Calu3 (cell line): ENCODE data around the gene NIFK. TPM values are rescaled to one million over a fixed set of nuclear protein-coding genes. Genes with fewer than 3 reads are reported as not detected.

Experiments
- BruUV-seq: library from RNA; stranded (reverse); fragments of 400-500 nt; replicated peaks from 2 replicates; lab custom pipeline; 2021; lab: Mats Ljungman, UMichigan
- CTCF ChIA-PET: fragments of 300-600 bp; sonication (Branson Sonifier 250); formaldehyde crosslinking; loops from one replicate; lab custom pipeline; 2022; ENCODE audit warnings: antibody characterized with exemption; lab: Charles Lee
- DNase-seq: peaks from one replicate; pipeline ENCODE4 v3.0.0; 2022
- H3K27ac Mint-ChIP-seq: one replicate; pipeline ENCODE4 v1.8.0; 2022; ENCODE audit warnings: mixed read lengths; ENCODE audit not compliant: unreplicated experiment
- H3K27me3 Mint-ChIP-seq: one replicate; pipeline ENCODE4 v1.8.0; 2022; ENCODE audit warnings: mixed read lengths; ENCODE audit not compliant: unreplicated experiment
- H3K36me3 Mint-ChIP-seq: one replicate; pipeline ENCODE4 v1.8.0; 2022; ENCODE audit warnings: mild to moderate bottlenecking, moderate library complexity, mixed read lengths; ENCODE audit not compliant: insufficient read depth, unreplicated experiment
- H3K4me1 Mint-ChIP-seq: one replicate; pipeline ENCODE4 v1.8.0; 2022; ENCODE audit warnings: mild to moderate bottlenecking, low read depth, mixed read lengths; ENCODE audit not compliant: unreplicated experiment
- H3K4me3 Mint-ChIP-seq: one replicate; pipeline ENCODE4 v1.8.0; 2022; ENCODE audit warnings: mild to moderate bottlenecking, low read depth, moderate library complexity, mixed read lengths; ENCODE audit not compliant: unreplicated experiment
- H3K9me3 Mint-ChIP-seq: one replicate; pipeline ENCODE4 v1.8.0; 2022; ENCODE audit warnings: low read depth, mixed read lengths; ENCODE audit not compliant: unreplicated experiment
- intact Hi-C: fragments of 100-400 bp; cut with micrococcal nuclease; formaldehyde crosslinking; loops from one replicate; pipeline ENCODE4 v1.10.0; 2022; ENCODE audit not compliant: unreplicated experiment
- total RNA-seq: library from RNA; stranded (reverse); gene quantifications from 2 replicates; pipeline ENCODE4 v1.2.3, GENCODE V29; 2022
- TF ChIP-seq, protein P1 (sequence below): fragments of 200-600 bp; IDR thresholded peaks from one replicate; pipeline ENCODE4 v1.8.0; 2022; ENCODE audit warnings: antibody characterized with exemption; ENCODE audit not compliant: unreplicated experiment

NIFK gene
- total RNA-seq, 1 experiment from 2014 or later: 82.9 TPM

DNA sequence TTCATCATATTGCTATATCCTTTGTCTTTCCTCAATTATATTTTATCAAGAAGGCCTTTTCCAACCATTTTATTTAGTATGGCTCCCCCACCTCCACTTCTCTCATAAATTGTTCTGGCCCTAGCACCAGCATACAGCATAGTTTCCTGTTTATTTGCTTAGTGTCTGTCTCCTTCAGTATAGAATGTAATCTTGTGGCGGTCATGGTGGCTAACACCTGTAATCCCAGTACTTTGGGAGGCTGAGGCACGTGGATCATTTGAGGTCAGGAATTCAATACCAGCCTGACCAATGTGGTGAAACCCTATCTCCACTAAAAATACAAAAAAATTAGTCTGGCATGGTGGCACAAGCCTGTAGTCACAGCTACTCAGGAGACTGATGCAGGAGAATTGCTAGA, 47.9 kb downstream of the NIFK start:
- no peak overlapping the region for H3K4me3 Mint-ChIP-seq
- intact Hi-C loops: loop anchor here (2.0 kb wide), 1 partner anchor 38 kb away; no protein-coding TSS in a partner anchor
- H3K27me3 Mint-ChIP-seq: no peaks in the 10 kb centered on the region
- H3K36me3 Mint-ChIP-seq: peaks cover 5% of the 10 kb centered on the region
- peak overlapping the region; percentile 4 for H3K27ac Mint-ChIP-seq
- no peak for DNase-seq
- CTCF ChIA-PET: interaction anchor here (0.8 to 1.6 kb wide), 3 partner anchors 11 to 30 kb away, joined by 5 to 17 read pairs (median 7); no protein-coding TSS in a partner anchor
- TF ChIP-seq, protein P1, sequence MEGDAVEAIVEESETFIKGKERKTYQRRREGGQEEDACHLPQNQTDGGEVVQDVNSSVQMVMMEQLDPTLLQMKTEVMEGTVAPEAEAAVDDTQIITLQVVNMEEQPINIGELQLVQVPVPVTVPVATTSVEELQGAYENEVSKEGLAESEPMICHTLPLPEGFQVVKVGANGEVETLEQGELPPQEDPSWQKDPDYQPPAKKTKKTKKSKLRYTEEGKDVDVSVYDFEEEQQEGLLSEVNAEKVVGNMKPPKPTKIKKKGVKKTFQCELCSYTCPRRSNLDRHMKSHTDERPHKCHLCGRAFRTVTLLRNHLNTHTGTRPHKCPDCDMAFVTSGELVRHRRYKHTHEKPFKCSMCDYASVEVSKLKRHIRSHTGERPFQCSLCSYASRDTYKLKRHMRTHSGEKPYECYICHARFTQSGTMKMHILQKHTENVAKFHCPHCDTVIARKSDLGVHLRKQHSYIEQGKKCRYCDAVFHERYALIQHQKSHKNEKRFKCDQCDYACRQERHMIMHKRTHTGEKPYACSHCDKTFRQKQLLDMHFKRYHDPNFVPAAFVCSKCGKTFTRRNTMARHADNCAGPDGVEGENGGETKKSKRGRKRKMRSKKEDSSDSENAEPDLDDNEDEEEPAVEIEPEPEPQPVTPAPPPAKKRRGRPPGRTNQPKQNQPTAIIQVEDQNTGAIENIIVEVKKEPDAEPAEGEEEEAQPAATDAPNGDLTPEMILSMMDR: no peak
- H3K4me1 Mint-ChIP-seq: peaks cover 32% of the 10 kb centered on the region
- no TSS peak for BruUV-seq
- H3K9me3 Mint-ChIP-seq: peaks cover 6% of the 10 kb centered on the region

DNA sequence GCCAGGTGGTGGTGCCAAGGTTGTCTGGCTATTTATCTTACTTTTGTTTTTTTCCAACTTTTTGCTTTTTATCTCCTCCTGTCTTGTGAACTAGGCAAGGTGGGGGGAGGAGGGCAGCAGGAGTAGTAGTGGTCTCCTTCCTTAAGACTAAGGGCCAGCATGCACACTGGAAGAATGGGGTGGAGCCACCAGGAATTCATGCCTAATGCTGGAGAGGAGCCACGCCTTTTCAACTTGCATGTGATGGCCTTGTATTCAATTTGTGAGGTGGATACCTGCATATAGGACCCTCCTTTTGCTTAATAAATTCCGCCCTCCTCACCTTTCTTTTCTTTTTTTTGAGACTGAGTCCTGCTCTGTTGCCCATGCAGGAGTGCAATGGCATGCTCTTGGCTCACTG, 49.8 kb downstream of the NIFK start:
- H3K36me3 Mint-ChIP-seq: peaks cover 5% of the 10 kb centered on the region
- DNase-seq: no peak
- no peak overlapping the region for H3K27ac Mint-ChIP-seq
- no peaks in the 10 kb centered on the region for H3K27me3 Mint-ChIP-seq
- peaks cover 11% of the 10 kb centered on the region for H3K9me3 Mint-ChIP-seq
- peaks cover 32% of the 10 kb centered on the region for H3K4me1 Mint-ChIP-seq
- CTCF ChIA-PET: no interaction called here
- intact Hi-C loops: no loop called here
- TF ChIP-seq, protein P1: no peak
- H3K4me3 Mint-ChIP-seq: no peak overlapping the region
- no TSS peak for BruUV-seq

DNA sequence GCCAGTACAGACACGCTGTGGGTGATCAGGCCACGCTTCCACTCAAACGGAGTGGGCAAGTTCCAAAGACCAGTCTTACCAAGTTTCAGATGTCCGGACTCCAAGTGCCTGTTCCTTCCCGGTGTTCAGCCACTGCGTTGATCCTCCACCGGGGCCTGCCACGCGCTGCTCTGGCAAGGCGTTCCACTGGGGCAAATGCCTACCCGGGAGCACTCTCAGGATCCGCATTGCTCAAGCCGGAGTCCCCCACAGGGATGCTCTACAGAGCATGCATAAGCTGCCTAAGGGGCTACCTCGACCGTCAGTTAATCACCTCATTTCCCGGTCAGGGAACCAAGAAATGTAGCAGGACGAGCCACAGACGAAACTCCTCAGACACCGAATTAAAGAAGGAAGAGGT, 50.5 kb downstream of the NIFK start:
- intact Hi-C loops: no loop called here
- H3K9me3 Mint-ChIP-seq: peaks cover 13% of the 10 kb centered on the region
- TF ChIP-seq, protein P1: no peak
- CTCF ChIA-PET: no interaction called here
- H3K4me3 Mint-ChIP-seq: no peak overlapping the region
- BruUV-seq: no TSS peak
- peaks cover 5% of the 10 kb centered on the region for H3K36me3 Mint-ChIP-seq
- no peaks in the 10 kb centered on the region for H3K27me3 Mint-ChIP-seq
- no peak for DNase-seq
- H3K4me1 Mint-ChIP-seq: peaks cover 32% of the 10 kb centered on the region
- no peak overlapping the region for H3K27ac Mint-ChIP-seq

DNA sequence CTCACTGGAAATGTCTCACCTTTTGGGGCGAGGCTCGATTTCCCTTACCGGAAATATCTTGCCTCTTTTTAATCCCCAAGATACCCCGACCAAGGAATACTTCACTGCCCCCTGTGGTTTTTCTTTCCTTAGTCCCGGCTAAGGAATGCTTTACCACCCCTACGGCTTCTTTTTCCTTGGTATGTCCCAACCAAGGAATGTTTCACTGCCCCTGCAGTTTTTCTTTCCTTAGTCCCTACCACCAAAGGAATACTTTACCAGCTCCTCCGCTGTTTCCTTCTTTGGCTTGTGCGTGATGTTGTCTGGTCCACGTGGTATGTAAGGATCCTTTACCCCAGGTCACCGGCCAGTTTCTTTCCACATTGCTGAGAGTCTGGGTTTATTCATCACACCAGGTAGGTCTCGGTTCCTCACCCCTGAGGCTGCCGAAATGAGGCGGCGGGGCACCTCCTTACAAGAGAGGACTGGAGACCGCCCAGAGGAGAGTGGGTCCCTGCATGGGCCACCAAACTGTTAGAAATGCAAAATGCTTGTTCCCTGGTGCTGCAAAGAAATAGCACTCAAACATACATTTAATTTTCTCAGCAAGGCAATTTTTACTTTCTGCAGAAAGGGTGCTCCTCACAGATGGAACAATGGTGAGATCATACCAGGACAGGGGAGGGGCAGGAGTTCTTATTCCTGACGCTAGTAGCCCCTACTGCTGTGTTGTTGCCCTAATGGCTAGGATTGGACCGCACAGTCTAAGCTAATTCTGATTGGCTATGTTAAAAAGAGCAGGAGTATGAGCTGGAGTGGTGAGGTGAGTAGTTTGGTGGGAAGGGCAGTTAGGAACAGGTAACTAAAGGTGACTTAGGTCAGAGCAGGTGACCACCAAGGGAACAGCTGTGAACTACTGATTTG, 54.0 kb downstream of the NIFK start:
- no peaks in the 10 kb centered on the region for H3K27me3 Mint-ChIP-seq
- H3K4me1 Mint-ChIP-seq: peaks cover 13% of the 10 kb centered on the region
- DNase-seq: no peak
- TF ChIP-seq, protein P1: no peak
- no peaks in the 10 kb centered on the region for H3K36me3 Mint-ChIP-seq
- intact Hi-C loops: no loop called here
- no TSS peak for BruUV-seq
- CTCF ChIA-PET: no interaction called here
- H3K4me3 Mint-ChIP-seq: no peak overlapping the region
- no peak overlapping the region for H3K27ac Mint-ChIP-seq
- peaks cover 18% of the 10 kb centered on the region for H3K9me3 Mint-ChIP-seq
